HG03432 (cell line): Measurements from ENCODE around the gene PAPLN.
A peak's percentile ranks its signal among the peaks of the same experiment; 100 is the strongest.

Source experiments
- ATAC-seq: cut with Tn5 transposase; IDR thresholded peaks from one replicate; pipeline ENCODE4 v1.9.1; 2021; ENCODE audit warnings: mild to moderate bottlenecking, moderate library complexity; ENCODE audit not compliant: unreplicated experiment

Gene PAPLN

DNA sequence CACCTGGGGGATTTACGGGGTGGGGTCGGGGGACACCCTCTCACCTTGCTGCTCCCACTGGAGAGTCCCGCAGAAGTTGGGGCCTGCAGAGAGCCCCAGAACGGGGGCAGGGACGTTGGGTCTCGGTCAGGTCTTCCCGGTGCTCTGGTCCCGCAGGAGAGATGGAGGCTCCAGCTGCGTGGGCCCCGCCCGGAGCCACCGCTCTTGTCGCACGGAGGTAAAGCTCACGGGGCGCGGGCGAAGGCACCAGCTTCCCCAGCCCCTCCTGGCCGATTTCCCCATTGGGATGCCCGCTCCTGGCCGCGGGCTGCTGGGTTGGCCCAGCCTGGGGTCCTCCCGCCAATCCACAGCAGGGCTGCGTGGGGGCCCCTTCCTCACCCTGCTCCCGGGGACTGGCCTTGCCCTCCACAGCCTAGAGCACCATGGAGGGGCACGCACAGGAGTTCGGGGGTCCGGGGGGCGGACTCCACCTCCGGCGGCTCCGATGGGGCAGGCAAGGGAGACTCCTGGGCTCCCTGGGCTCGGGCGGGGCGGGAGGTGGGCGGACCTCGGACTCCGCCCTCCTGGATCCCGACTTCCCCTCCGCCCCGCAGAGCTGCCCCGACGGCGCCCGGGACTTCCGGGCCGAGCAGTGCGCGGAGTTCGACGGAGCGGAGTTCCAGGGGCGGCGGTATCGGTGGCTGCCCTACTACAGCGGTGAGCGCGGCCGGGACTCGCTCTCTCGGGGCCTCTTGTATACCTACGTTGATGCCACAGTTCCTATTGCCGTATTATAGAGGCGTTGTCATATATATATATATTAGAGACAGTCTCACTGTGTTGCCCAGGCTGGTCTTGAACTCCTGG is 8.4 kb downstream of the PAPLN start:
- peak; percentile 53 for ATAC-seq

DNA sequence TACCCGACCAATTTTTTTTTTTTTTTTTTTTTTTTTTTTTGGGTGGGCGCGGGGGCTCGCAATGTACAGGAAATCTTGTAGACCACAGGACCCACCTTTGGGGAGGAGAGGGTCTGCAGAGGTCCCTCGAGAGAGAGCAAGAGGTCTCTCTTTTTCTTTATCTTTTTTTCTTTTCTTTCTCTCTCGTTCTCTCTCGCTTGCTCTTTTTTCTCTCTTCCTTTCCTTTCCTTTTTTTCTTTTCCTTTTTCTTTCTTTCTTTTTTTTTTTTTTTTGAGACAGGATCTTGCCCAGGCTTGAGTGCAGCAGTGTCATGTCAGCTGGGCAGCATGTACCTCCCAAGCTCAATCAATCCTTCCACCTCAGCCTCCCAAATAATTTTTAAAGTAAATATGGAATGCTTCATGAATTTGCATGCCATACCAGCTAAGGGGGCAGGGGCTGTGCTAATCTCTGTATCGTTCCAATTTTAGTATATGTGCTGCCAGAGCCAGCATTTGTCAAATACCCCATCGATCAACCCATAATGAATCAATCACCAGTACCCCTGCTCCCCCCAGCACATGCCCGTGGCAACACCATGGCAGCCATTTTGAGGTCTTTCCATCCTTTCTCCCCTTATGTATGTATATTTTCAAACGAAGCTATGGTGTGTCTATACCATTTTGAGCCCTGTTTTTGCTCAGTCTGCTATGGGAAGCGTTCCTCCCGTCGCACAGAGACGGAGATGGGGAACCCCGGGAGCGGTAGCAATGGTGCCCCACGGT is 9.3 kb downstream of the PAPLN start:
- no peak for ATAC-seq

DNA sequence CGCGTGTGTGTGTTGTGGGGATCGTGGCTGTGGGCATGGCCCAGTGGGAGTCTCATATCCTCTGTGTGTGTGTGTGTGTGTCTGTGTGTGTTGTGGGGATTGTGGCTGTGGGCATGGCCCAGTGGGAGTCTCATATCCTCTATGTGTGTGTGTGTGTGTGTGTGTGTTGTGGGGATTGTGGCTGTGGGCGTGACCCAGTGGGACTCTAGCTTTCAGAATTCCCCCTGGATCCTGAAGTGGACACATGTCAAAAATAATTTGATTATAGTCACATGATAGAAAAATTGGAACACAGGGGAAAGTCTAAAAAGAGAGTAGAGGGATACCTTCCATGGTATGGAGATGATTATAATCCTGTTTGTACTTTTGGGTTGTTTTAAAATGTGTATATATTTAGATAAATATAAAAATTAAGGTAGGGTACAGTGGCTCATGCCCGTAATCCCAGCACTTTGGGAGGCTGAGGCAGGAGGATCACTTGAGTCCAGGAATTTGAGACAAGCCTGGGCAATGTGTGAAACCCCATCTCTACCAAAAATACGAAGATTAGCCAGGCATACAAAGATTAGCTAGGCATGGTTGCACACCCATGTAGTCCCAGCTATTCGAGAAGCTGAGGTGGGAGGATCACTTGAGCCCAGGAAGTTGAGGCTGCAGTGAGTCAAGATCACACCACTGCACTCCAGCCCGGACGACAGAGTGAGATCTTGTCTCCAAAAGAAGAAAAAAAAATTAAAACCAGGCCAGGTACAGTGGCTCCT is 11.0 kb downstream of the PAPLN start:
- ATAC-seq = peak; percentile 58

DNA sequence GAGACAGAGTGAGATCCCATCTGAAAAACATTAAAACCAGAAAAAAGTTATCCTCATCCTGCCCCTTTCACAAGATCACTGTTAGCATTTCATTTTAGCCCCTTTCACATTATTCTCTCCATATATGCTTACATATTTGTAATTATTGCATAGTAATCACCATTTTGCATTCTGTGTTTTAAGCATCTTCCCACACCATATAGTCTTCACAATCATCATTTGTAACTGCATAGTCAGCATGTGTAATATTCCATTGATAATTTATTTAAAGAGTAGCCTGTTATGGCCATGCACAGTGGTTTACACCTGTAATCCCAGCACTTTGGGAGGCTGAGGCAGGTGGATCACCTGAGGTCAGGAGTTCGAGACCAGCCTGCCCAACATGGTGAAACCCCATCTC is 11.8 kb downstream of the PAPLN start:
- no peak for ATAC-seq

DNA sequence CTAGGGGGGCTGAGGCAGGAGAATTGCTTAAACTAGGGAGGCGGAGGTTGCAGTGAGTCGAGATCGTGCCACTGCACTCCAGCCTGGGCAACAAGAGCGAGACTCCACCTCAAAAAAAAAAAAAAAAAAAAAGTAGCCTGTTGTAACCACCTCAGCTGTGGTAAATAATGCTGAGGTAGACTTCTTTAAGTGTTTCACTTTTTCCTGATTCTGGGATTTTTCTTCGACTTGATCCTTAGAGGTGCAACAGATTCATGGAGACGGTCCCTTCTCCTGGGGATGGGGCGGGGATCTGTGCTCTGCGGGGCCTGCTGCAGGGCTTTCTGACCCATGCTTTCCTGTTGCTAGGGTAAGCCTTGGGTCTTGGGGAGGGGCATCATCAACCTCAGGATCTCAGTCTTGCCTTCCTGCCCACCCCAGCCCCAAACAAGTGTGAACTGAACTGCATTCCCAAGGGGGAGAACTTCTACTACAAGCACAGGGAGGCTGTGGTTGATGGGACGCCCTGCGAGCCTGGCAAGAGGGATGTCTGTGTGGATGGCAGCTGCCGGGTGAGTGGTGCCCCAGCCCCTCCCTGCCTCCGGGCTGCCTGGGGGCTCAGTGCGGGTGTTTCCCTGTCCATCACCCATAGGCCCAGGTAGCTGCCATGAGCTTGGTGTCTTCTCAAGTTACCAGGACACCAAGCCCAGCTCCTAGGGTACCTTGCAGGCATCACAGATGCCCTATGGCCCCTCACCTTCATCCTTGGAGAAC is 12.4 kb downstream of the PAPLN start:
- no peak for ATAC-seq

DNA sequence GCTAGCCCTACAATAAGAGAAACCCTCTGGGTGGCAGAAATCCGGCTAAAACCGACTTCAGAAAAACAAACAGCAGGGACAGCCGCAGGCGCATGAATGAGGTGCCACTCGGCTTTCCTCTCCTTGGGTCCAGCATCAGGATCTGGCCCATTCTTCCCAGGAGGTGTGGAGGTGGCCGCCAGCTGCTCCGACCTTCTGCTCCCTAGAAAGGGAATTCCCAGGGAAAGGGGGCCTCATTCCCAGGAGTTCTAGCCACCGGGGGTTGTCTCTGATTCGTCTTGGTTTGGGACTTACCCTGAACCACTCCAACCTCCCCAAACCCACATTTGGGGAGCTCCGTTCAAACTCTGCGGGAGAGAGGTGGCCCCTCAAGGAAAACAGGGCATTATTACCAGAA is 13.0 kb downstream of the PAPLN start:
- ATAC-seq = no peak

DNA sequence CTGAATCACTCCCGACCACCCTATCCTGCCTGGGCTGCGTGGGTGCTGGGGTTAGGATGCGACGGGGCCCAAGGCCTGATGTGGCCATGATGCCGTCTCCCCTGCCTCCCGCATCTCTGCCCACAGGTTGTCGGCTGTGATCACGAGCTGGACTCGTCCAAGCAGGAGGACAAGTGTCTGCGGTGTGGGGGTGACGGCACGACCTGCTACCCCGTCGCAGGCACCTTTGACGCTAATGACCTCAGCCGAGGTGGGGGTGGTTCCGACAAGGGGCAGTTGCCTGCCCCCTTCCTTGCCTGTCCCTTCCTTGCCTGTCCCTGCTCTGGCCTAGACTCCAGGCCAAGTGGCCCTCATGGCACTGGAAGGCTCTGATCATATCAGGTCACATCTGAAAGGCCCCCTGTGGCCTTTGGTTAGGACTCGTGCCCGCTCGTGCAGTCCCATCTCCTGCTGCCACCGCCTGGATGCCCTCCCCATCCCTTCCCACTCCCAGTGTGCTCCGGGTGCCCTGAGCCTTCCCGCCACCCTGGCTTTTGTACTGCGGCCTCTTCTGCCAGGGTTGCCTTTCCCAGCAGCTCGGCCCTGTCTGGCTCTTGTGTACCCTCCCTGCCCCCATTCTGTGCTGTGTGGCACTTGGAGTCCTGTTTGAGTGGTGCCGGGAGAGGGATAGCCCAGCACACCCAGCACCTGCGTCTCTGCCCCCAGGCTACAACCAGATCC is 13.6 kb downstream of the PAPLN start:
- no peak for ATAC-seq

DNA sequence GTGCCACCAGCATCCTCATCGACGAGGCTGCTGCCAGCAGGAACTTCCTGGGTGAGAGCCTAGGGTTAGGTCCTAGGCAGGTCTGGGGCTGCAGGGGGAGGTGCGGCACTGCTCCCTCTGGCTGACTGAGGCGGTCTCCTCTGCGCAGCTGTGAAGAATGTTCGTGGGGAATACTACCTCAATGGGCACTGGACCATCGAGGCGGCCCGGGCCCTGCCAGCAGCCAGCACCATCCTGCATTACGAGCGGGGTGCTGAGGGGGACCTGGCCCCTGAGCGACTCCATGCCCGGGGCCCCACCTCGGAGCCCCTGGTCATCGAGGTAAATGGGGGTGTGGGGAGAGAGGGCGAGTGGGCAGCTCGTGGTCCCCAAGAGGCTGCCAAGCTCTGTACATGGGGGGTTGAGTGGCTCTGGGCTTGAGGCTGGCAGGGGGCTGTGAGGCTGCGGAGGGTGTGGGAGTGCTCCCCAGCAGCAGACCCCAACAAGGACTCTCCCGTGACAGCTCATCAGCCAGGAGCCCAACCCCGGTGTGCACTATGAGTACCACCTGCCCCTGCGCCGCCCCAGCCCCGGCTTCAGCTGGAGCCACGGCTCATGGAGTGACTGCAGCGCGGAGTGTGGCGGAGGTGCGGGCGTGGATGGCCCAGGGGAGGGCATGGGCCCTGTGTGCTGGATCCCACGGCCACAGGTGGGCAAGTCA is 14.4 kb downstream of the PAPLN start:
- ATAC-seq = no peak

DNA sequence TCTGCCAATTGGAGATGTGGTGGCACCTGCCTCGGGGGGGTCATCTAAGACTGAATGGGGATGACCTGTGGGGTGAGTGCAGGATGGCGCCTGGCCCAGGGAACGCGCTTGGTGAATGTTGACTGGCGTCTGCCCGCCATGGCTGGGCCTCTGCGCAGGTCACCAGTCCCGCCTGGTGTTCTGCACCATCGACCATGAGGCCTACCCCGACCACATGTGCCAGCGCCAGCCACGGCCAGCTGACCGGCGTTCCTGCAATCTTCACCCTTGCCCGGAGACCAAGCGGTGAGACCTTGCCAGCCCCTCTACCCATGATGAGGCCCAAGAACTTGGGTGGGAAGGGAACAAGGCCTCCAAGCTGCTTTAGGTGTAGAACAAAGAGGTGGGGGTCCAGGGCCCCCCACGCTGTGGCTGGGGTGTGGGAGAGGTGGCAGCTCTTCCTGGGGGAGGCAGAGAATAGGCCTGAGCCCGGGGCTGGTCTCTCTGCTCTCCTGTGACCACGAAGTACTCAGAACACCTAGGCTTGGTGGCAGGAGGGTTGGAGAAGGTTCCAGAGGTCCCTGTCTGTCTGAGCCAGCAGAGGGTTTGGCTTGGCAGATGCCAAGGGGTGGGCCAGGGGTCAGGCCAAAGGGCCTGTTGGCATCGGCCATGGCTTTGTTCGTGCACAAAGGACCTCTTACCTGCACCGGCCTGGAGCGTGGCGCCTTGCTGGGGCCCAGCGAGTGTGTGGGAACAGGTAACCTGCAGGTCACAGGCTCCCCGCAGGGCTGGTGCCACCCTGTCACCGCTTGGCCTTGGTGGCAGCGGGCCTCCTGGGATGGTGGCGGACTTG is 15.4 kb downstream of the PAPLN start:
- no peak for ATAC-seq

DNA sequence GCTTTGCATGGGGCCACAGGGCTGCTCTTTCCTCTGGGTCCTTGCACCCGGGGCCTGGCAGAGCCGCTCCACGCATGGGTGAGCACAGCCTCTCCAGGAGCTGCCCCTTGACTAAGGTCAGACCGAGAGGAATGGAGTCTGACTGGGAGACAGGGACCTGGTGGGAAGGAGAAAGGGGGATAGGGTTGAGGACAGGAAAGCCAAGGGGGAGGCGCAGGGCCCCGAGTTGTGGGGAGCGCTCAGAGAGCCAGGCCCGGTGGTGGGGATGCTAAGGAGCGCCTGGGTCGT is 16.0 kb downstream of the PAPLN start:
- ATAC-seq = no peak

DNA sequence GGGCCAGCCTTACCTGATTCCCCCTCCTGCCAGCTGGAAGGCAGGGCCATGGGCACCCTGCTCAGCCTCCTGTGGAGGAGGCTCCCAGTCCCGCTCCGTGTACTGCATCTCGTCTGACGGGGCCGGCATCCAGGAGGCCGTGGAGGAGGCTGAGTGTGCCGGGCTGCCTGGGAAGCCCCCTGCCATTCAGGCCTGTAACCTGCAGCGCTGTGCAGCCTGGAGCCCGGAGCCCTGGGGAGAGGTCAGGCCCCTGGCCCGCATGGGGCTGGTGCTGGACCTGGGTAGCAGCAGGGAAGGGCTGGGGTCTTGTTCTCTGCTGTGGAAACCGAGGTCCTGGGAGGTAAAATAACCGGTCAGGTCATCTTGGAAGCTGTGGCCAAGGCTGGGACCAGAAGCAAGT is 16.4 kb downstream of the PAPLN start:
- no peak for ATAC-seq

DNA sequence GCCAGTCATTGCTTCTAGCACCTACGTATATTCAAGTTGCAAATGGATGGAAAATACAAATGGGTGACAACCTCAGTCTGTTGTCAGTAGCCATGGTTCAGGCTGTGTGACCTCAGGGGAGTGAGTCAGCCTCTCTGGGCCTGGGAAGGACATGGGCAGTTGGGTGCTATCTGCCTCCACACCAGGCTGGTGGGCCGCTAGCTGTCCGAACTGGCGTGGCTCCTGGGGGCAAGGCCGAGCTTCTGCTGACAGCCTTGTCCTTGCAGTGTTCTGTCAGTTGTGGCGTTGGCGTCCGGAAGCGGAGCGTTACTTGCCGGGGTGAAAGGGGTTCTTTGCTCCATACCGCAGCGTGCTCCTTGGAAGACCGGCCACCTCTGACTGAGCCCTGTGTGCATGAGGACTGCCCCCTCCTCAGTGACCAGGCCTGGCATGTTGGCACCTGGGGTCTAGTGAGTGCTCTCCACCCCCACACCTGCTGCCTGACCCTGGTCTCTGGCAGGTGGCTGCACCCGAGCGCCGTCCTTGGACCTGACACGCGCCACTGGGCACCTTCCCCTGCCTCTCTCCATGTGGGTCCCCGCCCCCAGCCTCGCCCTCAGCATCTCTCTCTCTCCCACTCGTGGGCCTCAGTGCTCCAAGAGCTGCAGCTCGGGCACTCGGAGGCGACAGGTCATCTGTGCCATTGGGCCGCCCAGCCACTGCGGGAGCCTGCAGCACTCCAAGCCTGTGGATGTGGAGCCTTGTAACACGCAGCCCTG is 17.1 kb downstream of the PAPLN start:
- ATAC-seq = no peak

DNA sequence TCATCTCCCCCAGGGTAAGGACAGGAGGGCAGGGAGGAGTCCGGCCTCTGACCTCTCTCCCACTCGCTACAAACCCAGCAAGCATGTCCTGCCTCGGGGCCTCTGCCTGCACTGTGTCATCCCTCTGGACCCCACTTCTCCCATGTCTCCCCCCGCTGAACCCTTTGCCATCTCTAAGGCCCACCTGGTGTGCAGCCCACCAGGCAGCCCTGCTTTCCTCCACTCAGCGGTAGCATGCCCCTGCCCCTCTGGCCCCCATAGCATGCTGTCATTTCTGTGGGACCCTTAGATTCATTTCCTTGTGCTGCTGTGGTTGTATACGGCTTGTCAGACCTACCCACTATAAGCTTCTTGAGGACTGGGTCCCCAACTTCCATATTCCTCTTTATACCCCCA is 17.7 kb downstream of the PAPLN start:
- ATAC-seq = no peak

DNA sequence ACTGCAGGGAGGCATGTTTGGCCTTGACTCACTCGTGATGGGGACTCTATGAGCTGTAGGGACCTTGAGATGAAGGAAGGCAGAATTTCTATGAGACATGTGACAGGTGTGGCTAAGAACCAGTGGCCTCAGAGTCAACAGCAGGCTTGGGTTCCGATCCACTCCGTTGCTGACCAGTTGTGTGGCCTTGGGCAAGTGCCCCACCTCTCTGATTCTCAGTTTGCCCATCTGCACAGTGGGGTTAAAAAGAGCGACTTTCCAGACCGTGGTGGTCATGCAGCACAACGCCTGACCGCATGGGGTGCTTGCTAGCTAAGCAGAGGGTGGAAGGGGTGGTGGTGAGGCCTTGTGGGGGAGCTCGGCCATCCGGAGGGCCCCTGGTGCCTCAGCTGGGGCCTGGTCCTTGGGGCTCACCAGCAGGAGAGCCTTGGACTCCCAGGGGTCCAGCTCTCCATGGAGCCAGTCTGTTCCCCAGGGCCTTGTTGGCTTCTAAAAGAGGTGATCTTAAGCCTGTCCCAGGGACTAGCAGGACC is 18.5 kb downstream of the PAPLN start:
- no peak for ATAC-seq

DNA sequence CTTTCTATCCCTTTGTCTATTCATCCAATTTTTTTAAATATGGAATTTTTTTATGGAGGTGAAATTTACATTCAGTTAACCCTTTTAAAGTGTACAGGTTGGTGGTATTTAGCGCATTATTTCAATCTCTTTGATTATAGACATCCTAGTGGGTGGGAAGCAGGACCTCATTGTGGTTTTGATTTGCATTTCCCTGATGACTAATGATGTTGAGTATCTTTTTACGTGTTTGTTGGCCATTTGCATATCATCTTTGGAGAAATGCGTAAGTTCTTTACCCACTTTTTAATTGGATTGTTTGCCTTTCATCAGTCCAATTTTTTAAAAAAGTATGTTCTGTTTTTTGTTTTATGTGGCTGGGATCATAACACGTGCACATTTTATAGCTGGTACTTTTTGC is 20.8 kb downstream of the PAPLN start:
- no peak for ATAC-seq

DNA sequence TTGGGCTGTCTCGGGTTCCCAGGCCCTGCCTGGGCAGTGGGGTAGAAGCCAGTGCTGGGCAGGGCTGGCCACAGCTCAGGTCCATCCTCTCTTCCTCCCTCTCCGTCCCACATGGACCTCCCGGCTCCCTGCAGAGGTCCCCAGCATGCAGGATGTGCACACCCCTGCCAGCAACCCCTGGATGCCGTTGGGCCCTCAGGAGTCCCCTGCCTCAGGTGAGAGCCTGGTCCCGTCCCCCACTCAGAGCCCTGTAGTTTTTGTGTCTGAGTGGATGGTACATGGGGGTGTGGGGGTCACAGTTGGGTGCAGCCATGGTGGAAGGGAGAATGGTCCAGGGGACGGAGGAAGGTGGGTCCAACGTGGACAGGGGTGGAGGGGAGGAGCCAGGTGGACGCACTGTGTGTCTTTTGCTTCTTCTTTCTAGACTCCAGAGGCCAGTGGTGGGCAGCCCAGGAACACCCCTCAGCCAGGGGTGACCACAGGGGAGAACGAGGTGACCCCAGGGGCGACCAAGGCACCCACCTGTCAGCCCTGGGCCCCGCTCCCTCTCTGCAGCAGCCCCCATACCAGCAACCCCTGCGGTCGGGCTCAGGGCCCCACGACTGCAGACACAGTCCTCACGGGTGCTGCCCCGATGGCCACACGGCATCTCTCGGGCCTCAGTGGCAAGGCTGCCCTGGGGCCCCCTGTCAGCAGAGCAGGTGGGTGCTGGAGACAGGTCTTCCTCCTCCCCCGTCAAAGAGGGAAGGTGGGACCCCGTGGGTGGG is 21.7 kb downstream of the PAPLN start:
- ATAC-seq = no peak

DNA sequence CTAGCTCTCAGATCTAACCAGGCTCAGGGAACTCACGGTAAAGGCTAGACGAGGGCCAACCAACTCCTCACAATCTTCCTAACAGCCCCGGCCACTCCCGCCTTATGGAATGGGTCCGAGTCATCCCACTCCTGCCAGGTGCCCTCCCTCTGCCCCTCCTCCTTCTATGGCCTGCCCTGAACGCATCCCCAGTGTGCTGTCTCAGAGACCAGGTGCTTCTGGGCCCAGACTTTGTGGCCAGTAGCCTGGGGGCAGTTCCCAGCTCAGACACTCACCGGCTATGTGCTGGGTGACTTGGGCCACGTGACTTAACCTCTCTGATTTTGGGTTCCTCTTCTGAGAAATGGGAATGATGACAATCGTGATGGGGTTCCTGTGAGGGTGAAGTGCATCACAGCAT is 22.5 kb downstream of the PAPLN start:
- ATAC-seq = no peak
